Muscle layer of duodenum (tissue), 2 donors: ENCODE data around the gene GRIK4.
"Not testable (repeated sequence)": the region's sequence is repeated elsewhere in the genome, so short reads cannot be mapped to it uniquely, and the experiment has no call there.

Experiments used
- H3K27ac ChIP-seq: one replicate; pipeline ENCODE4 v1.7.0; 2013; ENCODE audit warnings: mild to moderate bottlenecking, low read length
- H3K27me3 ChIP-seq: one replicate; pipeline ENCODE4 v1.7.0; 2013; ENCODE audit warnings: low read depth, mild to moderate bottlenecking, control low read depth, low read length
- H3K36me3 ChIP-seq, 2 donors: one replicate each; pipeline ENCODE4 v1.7.0; 2013; ENCODE audit warnings: low read length in 2 of 2, control low read depth in 1 of 2, mild to moderate bottlenecking in 1 of 2; ENCODE audit not compliant: insufficient read depth in 2 of 2, control insufficient read depth in 1 of 2
- H3K4me1 ChIP-seq, 2 donors: one replicate each; pipeline ENCODE4 v1.7.0; 2013; ENCODE audit warnings: low read length in 2 of 2, mild to moderate bottlenecking in 2 of 2, control low read depth in 1 of 2, moderate library complexity in 1 of 2; ENCODE audit not compliant: insufficient read depth in 2 of 2, control insufficient read depth in 1 of 2
- H3K4me3 ChIP-seq, 2 donors: one replicate each; pipeline ENCODE4 v1.7.0; 2013; ENCODE audit warnings: low read length in 2 of 2, low read depth in 1 of 2, mild to moderate bottlenecking in 1 of 2
- H3K9me3 ChIP-seq, 2 donors: one replicate each; pipeline ENCODE4 v1.7.0; 2013; ENCODE audit warnings: low read length in 2 of 2, control low read depth in 1 of 2, mild to moderate bottlenecking in 1 of 2; ENCODE audit not compliant: control insufficient read depth in 1 of 2
- donor health status: healthy.

Gene GRIK4

GRCh38 chr11:121024989-121025388 lies 513.4 kb downstream of the GRIK4 start:
- H3K4me3 ChIP-seq, result peak overlapping the region; percentile 73 to 84
- no peaks in the 10 kb centered on the region for H3K27me3 ChIP-seq
- no peaks in the 10 kb centered on the region for H3K36me3 ChIP-seq
- H3K27ac ChIP-seq, result peak overlapping the region; percentile 17
- peaks cover 11 to 17% of the 10 kb centered on the region in 2 donors for H3K4me1 ChIP-seq
- no peaks in the 10 kb centered on the region for H3K9me3 ChIP-seq

DNA sequence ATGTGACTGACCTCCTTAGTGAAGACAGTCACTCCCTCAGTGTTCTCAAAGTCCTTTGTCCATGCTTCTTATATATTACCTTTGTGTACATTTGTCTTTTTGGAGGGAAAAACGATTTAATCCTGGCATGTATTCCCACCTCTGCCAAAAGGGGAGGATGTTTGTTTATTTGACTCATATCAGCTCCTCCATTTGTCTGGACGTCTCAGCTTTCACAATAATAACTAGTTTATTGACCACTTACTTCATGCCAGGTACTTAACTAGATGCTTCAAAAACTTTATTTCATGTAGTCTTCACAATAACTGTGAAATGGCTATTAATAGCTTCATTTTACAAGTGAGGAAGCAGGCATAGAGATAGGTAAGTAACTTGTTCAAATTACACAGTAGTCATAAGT lies 517.6 kb downstream of the GRIK4 start:
- Histone ChIP-seq H3K9me3 (no peaks in the 10 kb centered on the region), H3K4me3 (no peak overlapping the region), H3K27ac (no peak overlapping the region), H3K27me3 (no peaks in the 10 kb centered on the region), H3K36me3 (no peaks in the 10 kb centered on the region), H3K4me1 (peaks cover 11 to 17% of the 10 kb centered on the region in 2 donors)

DNA sequence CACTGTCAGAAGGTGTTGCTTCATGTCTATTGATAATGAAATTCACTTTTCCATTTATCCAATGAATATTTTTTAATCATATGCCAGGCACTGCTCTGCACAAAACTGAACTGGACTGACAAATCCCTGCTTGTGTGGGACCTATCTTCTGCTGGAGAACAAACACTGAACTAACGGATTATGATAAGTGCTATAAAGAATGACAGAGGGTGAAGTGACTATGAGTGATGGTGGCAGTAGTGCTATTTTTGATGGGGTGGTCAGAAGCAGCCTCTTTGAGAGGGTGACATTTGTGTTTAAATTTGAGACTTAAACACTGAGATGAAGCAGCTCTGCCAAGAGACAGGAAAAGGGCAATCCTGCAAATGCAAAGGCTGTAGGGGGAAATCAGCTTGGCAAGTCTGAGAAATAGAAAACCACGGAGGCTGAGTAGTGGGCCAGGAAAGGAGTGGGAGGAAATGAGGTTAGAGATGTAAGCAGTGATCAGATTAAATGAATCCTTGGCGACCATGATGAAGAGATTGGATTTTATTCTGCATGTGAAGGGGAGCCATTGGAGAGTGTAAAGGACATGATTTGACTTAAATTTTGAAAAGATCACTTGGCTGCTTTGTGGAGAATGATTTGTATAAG lies 518.4 kb downstream of the GRIK4 start:
- peaks cover 7 to 12% of the 10 kb centered on the region in 2 donors for H3K4me1 ChIP-seq

DNA sequence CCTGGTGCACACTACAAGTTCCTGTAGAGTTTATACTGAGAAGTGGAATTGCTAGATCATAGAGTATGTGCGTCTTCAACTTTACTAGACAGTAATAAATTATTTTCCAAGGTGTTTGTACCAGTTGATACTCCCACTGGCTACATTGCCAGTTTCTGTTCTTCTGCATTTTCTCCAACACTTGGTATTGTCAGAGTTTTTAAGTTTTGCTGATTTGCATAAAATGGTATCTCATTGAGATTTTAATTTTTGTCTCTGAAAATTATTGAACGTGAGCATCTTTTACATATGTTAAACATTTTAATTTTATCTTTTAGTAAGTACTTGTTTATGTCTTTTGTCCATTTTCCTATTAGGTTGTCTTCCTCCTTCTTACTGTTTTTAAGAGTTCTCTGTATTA lies 519.6 kb downstream of the GRIK4 start:
- Histone ChIP-seq H3K27me3 (no peaks in the 10 kb centered on the region), H3K4me1 (no peaks in the 10 kb centered on the region), H3K27ac (no peak overlapping the region), H3K9me3 (no peaks in the 10 kb centered on the region), H3K36me3 (no peaks in the 10 kb centered on the region), H3K4me3 (no peak overlapping the region)

More for the DNA sequence above, 518.4 kb downstream of the GRIK4 start:
- Histone ChIP-seq H3K4me3 (no peak overlapping the region), H3K36me3 (no peaks in the 10 kb centered on the region), H3K9me3 (no peaks in the 10 kb centered on the region), H3K27ac (no peak overlapping the region), H3K27me3 (no peaks in the 10 kb centered on the region)

- H3K4me1 ChIP-seq, H3K4me3 ChIP-seq, H3K9me3 ChIP-seq: not testable (repeated sequence)
Measured at GRCh38 chr11:121031648-121032047, 520.1 kb downstream of the GRIK4 start.

GRCh38 chr11:121032546-121032945 lies 521.0 kb downstream of the GRIK4 start:
- no peak overlapping the region for H3K27ac ChIP-seq
- no peaks in the 10 kb centered on the region for H3K27me3 ChIP-seq

More at GRCh38 chr11:121031648-121032047, 520.1 kb downstream of the GRIK4 start:
- H3K36me3 ChIP-seq, H3K27me3 ChIP-seq, H3K27ac ChIP-seq: not testable (repeated sequence)

DNA sequence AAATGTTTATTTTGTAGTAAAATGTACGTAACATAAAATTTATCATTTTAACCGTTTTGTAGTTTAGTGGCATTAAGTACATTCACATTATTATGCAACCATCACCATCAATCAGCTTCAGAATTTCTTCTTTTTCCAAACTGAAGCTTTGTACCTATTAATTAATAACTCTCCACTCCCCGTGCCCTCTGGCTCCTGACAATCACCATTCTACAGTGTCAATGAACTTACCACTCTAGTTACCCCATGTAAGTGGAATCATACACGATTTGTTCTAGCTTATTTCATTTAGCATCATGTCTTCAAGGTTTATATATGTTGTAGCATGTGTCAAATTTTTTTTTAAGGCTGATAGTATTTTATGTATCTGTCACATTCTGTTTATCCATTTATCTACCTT lies 522.1 kb downstream of the GRIK4 start:
- Histone ChIP-seq H3K4me3 (no peak overlapping the region), H3K4me1 (no peaks in the 10 kb centered on the region), H3K27ac (no peak overlapping the region), H3K36me3 (no peaks in the 10 kb centered on the region), H3K27me3 (no peaks in the 10 kb centered on the region), H3K9me3 (no peaks in the 10 kb centered on the region)

More at GRCh38 chr11:121032546-121032945, 521.0 kb downstream of the GRIK4 start:
- Histone ChIP-seq H3K9me3 (no peaks in the 10 kb centered on the region), H3K36me3 (no peaks in the 10 kb centered on the region), H3K4me1 (no peaks in the 10 kb centered on the region), H3K4me3 (no peak overlapping the region)

DNA sequence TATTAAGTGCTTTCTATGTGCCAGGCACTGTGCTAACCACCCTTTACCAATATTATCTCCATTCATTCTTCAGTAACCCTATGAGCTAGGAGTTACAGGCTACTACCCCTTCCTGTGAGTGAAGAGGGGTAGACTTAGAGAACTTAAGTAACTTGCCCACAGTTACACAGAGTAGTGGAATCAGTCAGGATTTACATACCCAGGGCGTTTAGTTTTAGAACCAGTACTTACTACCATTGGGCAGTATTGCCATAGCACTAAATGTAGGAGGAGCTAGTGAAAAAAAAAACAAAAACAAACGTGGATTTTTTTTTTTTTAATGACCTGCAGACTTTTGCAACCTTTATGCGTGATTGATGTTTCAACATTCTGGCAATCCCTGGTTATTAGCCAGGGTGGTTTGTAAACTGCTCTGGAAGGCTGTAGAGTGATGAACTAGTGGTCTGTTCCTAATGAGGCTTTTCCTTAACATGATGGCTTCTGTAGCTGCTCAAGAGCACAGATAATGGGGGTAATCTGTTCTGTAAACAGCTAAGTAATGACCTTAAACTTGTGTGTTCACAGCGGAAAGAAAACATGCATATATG lies 523.7 kb downstream of the GRIK4 start:
- Histone ChIP-seq H3K36me3 (no peaks in the 10 kb centered on the region), H3K27ac (no peak overlapping the region), H3K27me3 (no peaks in the 10 kb centered on the region), H3K9me3 (no peaks in the 10 kb centered on the region), H3K4me1 (no peaks in the 10 kb centered on the region), H3K4me3 (no peak overlapping the region)

- Histone ChIP-seq H3K4me3 (no peak overlapping the region), H3K27ac (no peak overlapping the region), H3K27me3 (no peaks in the 10 kb centered on the region), H3K9me3 (no peaks in the 10 kb centered on the region), H3K4me1 (no peaks in the 10 kb centered on the region), H3K36me3 (no peaks in the 10 kb centered on the region)
Measured at GRCh38 chr11:121035780-121036179, 524.2 kb downstream of the GRIK4 start.

DNA sequence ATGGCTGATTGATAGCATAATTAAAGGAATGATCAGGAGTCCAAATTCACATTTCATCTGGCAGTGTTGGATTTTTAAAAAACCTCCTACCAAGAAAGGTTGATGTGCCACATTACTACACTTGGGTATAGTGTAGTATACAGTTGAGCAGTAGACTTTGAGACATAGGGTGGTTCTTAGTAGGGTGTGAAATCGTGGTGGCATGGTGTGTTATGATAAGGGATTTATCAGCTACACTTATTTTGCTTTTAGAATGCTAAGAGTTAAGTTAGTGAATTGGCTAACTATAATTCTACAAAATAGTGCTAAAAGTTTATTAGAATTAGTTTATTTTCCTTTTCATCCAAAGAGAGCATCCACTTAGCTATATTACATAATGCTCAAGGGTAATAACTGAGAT lies 525.5 kb downstream of the GRIK4 start:
- Histone ChIP-seq H3K4me3 (no peak overlapping the region), H3K36me3 (no peaks in the 10 kb centered on the region), H3K27ac (no peak overlapping the region), H3K27me3 (no peaks in the 10 kb centered on the region), H3K4me1 (no peaks in the 10 kb centered on the region), H3K9me3 (no peaks in the 10 kb centered on the region)
